ENCODE measurements around the gene HDGFL3. TPM values are rescaled to one million over a fixed set of nuclear protein-coding genes. Genes with fewer than 3 reads are reported as not detected.

Gene HDGFL3
- total RNA-seq, 1 donor from 2014 or later = 84.3 TPM

- peaks cover 50% of the 10 kb centered on the region for H3K4me1 Mint-ChIP-seq (ENCODE audit: low read depth)
- peaks cover 12% of the 10 kb centered on the region for H3K36me3 Mint-ChIP-seq (ENCODE audit: low read depth)
- TF ChIP-seq CTCF (IDR thresholded peaks at IDR 0.05) = no peak
Measured at GRCh38 chr15:83111149-83111548, 96.5 kb downstream of the HDGFL3 start.

GRCh38 chr15:83110381-83110780, 97.2 kb downstream of the HDGFL3 start:
- Mint-ChIP-seq H3K27me3 (ENCODE audit: low read depth) (no peaks in the 10 kb centered on the region), H3K9me3 (ENCODE audit: low read depth) (no peaks in the 10 kb centered on the region), H3K4me1 (ENCODE audit: low read depth) (peaks cover 50% of the 10 kb centered on the region), H3K4me3 (ENCODE audit: unreplicated experiment) (no peak overlapping the region), H3K36me3 (ENCODE audit: low read depth) (peaks cover 12% of the 10 kb centered on the region), H3K27ac (ENCODE audit: unreplicated experiment) (no peak overlapping the region)
- DNase-seq (ENCODE audit: low spot score) = no peak
- no peak for TF ChIP-seq CTCF (IDR thresholded peaks at IDR 0.05)

More at GRCh38 chr15:83111149-83111548, 96.5 kb downstream of the HDGFL3 start:
- no peak for DNase-seq (ENCODE audit: low spot score)
- Mint-ChIP-seq H3K9me3 (ENCODE audit: low read depth) (no peaks in the 10 kb centered on the region), H3K27ac (ENCODE audit: unreplicated experiment) (no peak overlapping the region), H3K4me3 (ENCODE audit: unreplicated experiment) (no peak overlapping the region), H3K27me3 (ENCODE audit: low read depth) (no peaks in the 10 kb centered on the region)

- H3K36me3 Mint-ChIP-seq (ENCODE audit: low read depth) = peaks cover 9% of the 10 kb centered on the region
Measured at GRCh38 chr15:83109532-83109931, 98.1 kb downstream of the HDGFL3 start.

GRCh38 chr15:83108266-83109219, 99.1 kb downstream of the HDGFL3 start:
- Mint-ChIP-seq H3K36me3 (ENCODE audit: low read depth) (peaks cover 3% of the 10 kb centered on the region), H3K4me1 (ENCODE audit: low read depth) (peaks cover 50% of the 10 kb centered on the region), H3K27me3 (ENCODE audit: low read depth) (no peaks in the 10 kb centered on the region), H3K9me3 (ENCODE audit: low read depth) (no peaks in the 10 kb centered on the region), H3K27ac (ENCODE audit: unreplicated experiment) (peak overlapping the region; percentile 47), H3K4me3 (ENCODE audit: unreplicated experiment) (peak overlapping the region; percentile 81)
- no peak for DNase-seq (ENCODE audit: low spot score)
- no peak for TF ChIP-seq CTCF (IDR thresholded peaks at IDR 0.05)

More at GRCh38 chr15:83109532-83109931, 98.1 kb downstream of the HDGFL3 start:
- no peak for TF ChIP-seq CTCF (IDR thresholded peaks at IDR 0.05)
- Mint-ChIP-seq H3K9me3 (ENCODE audit: low read depth) (no peaks in the 10 kb centered on the region), H3K4me1 (ENCODE audit: low read depth) (peaks cover 50% of the 10 kb centered on the region), H3K4me3 (ENCODE audit: unreplicated experiment) (peak overlapping the region; percentile 5), H3K27ac (ENCODE audit: unreplicated experiment) (peak overlapping the region; percentile 5), H3K27me3 (ENCODE audit: low read depth) (no peaks in the 10 kb centered on the region)
- no peak for DNase-seq (ENCODE audit: low spot score)

- Mint-ChIP-seq H3K9me3 (ENCODE audit: low read depth) (no peaks in the 10 kb centered on the region), H3K27me3 (ENCODE audit: low read depth) (no peaks in the 10 kb centered on the region), H3K36me3 (ENCODE audit: low read depth) (peaks cover 3% of the 10 kb centered on the region), H3K27ac (ENCODE audit: unreplicated experiment) (peak overlapping the region; percentile 47), H3K4me3 (ENCODE audit: unreplicated experiment) (peak overlapping the region; percentile 81), H3K4me1 (ENCODE audit: low read depth) (peaks cover 43% of the 10 kb centered on the region)
- TF ChIP-seq CTCF (IDR thresholded peaks at IDR 0.05) = no peak
- no peak for DNase-seq (ENCODE audit: low spot score)
Measured at GRCh38 chr15:83107841-83108181, 99.8 kb downstream of the HDGFL3 start.
